HepG2 (cell line): Measurements from ENCODE around the gene SPTB. TPM values are rescaled to one million over a fixed set of nuclear protein-coding genes. Genes with fewer than 3 reads are reported as not detected.

Experiments used
- ATAC-seq: fragments of 200-7000 bp; cut with Tn5 transposase; 3 replicates; pipeline ENCODE4 v1.9.1; 2020; ENCODE audit warnings: mild to moderate bottlenecking, moderate library complexity
- BruUV-seq: library from RNA; stranded (reverse); fragments of 400-500 nt; replicated peaks from 2 replicates; lab custom pipeline; 2021; lab: Mats Ljungman, UMichigan
- CTCF ChIA-PET: fragments of 300-600 bp; formaldehyde crosslinking; extraction: SDS; loops from one replicate; lab custom pipeline; 2021; ENCODE audit warnings: low total read pairs, inconsistent platforms, low intra/inter-chr PET ratio; lab: Yijun Ruan, JAX
- POLR2A ChIA-PET: fragments of 350-600 bp; sonication (Branson Sonifier 250); formaldehyde crosslinking; loops from one replicate; lab custom pipeline; 2020; ENCODE audit warnings: antibody characterized with exemption, inconsistent platforms; lab: Yijun Ruan, JAX
- DNase-seq: peaks from one replicate; pipeline ENCODE4 v3.0.0-alpha.2; 2015; ENCODE audit warnings: low spot score
- FAIRE-seq: peaks from 3 replicates; lab custom pipeline; 2011; peaks lifted over from hg19 to GRCh38; lab: Jason Lieb, UNC
- H2AFZ ChIP-seq: one replicate; pipeline ENCODE4 v1.6.1; 2011; ENCODE audit warnings: low read length, inconsistent platforms
- H3K27ac ChIP-seq: fragments of 300-600 bp; 3 replicates; pipeline ENCODE4 v1.8.0; 2011; ENCODE audit warnings: mixed run types, mild to moderate bottlenecking, mixed read lengths, low read length, inconsistent platforms; ENCODE audit not compliant: insufficient read depth; ENCODE audit errors: extremely low read length
- H3K27me3 ChIP-seq, 2 experiments: fragments of 200-600 bp in 1 of 2; 2 replicates in 1 of 2; 3 replicates in 1 of 2; pipeline versions ENCODE4 v1.6.0 to v1.8.0; 2011; ENCODE audit warnings: low read length in 2 of 2, mild to moderate bottlenecking in 2 of 2, moderate library complexity in 2 of 2, inconsistent platforms in 1 of 2; ENCODE audit not compliant: insufficient read depth in 2 of 2, control insufficient read depth in 1 of 2
- H3K36me3 ChIP-seq, 2 experiments: fragments of 200-600 bp in 1 of 2; replicated peaks in 1 of 2; 2 replicates in 1 of 2; 3 replicates in 1 of 2; pipeline versions ENCODE4 v1.5.1 to v1.8.0; 2011; ENCODE audit warnings: low read length in 2 of 2, inconsistent platforms in 1 of 2; ENCODE audit not compliant: insufficient read depth in 2 of 2, control insufficient read depth in 1 of 2
- H3K4me1 ChIP-seq: 2 replicates; pipeline ENCODE4 v1.5.1; 2012; ENCODE audit warnings: low read length, inconsistent platforms; ENCODE audit not compliant: insufficient read depth
- H3K4me2 ChIP-seq: 2 replicates; pipeline ENCODE4 v1.6.0; 2011; ENCODE audit warnings: low read depth, low read length, inconsistent platforms
- H3K4me3 ChIP-seq, 3 experiments: fragments of 200-600 bp in 1 of 3; sonication (generic), shearing (Covaris generic) in 1 of 3; replicated peaks in 1 of 3; 2 replicates each; pipeline ENCODE4 v1.5.1; 2011 to 2016; ENCODE audit warnings: low read length in 3 of 3, inconsistent platforms in 2 of 3, low read depth in 2 of 3, mild to moderate bottlenecking in 2 of 3, control low read depth in 1 of 3, mixed read lengths in 1 of 3; ENCODE audit not compliant: insufficient read depth in 1 of 3
- H3K79me2 ChIP-seq: one replicate; pipeline ENCODE4 v1.6.1; 2011; ENCODE audit warnings: low read length, inconsistent platforms; ENCODE audit not compliant: insufficient read depth
- H3K9ac ChIP-seq: 2 replicates; pipeline ENCODE4 v1.6.0; 2011; ENCODE audit warnings: mild to moderate bottlenecking, low read depth, low read length, inconsistent platforms; ENCODE audit not compliant: insufficient read depth
- H3K9me3 ChIP-seq: 2 replicates; pipeline ENCODE4 v1.5.1; 2012; ENCODE audit warnings: mild to moderate bottlenecking, low read length
- H4K20me1 ChIP-seq: 2 replicates; pipeline ENCODE4 v1.6.0; 2011; ENCODE audit warnings: inconsistent platforms, mild to moderate bottlenecking, low read length, moderate library complexity; ENCODE audit not compliant: insufficient read depth
- ATF7 ChIP-seq, 2 experiments: fragments of 450-650 bp in 1 of 2; sonication (generic) in 1 of 2; formaldehyde crosslinking in 1 of 2; IDR thresholded peaks; 2 replicates each; pipeline versions ENCODE4 v1.4.0 to v1.6.1; 2016 to 2020; ENCODE audit warnings: antibody characterized with exemption in 1 of 2, mild to moderate bottlenecking in 1 of 2, missing genetic modification reagents in 1 of 2
- PHB2 ChIP-seq: fragments of 450-650 bp; IDR thresholded peaks from 2 replicates; pipeline ENCODE4 v1.6.1; 2018; ENCODE audit not compliant: partially characterized antibody
- ZSCAN20 ChIP-seq: sonication (generic); formaldehyde crosslinking; IDR thresholded peaks from 2 replicates; pipeline ENCODE4 v1.4.0; 2020; ENCODE audit warnings: missing genetic modification reagents, mild to moderate bottlenecking, borderline replicate concordance
- WGBS: methylation state at CpG from one replicate; pipeline ENCODE4 v1.1.6; 2017; ENCODE audit warnings: low lambda C conversion rate; 5-methylcytosine and 5-hydroxymethylcytosine counted together
- in situ Hi-C: cut with HindIII; loops from 2 replicates; pipeline ENCODE4 v1.10.0; 2017; ENCODE audit warnings: low pct_unique_long_range_greater_than_20kb; ENCODE audit not compliant: extremely low pct_ligation_motif_present
- intact Hi-C: fragments of 100-400 bp; cut with micrococcal nuclease; formaldehyde crosslinking; loops from one replicate; pipeline ENCODE4 v1.10.0; 2022; ENCODE audit not compliant: unreplicated experiment
- polyA plus RNA-seq, 8 experiments: library from polyadenylated mRNA; depleted of rRNA in 3 of 8; stranded (reverse) in 7 of 8; unstranded in 1 of 8; fragments of >200 nt; fragmentation: Illumina TruSeq in 4 of 8; extraction: Trizol in 4 of 8; gene quantifications; 2 replicates each; pipeline versions ENCODE4 v1.2.1 to v1.2.3, GENCODE V29; 2011 to 2016; ENCODE audit warnings: low read depth in 4 of 8, missing spikeins in 1 of 8, mixed read lengths in 1 of 8; ENCODE audit not compliant: insufficient read depth in 1 of 8
- total RNA-seq, 5 experiments: library from RNA; depleted of rRNA; stranded (reverse); fragments of >200 nt; fragmentation: Illumina TruSeq; extraction: Trizol; gene quantifications; 2 replicates each; pipeline ENCODE4 v1.2.3, GENCODE V29; 2016; ENCODE audit warnings: low read depth in 1 of 5

The SPTB gene
- total and polyA plus RNA-seq, 2 of the 13 experiments (the other 11 are each of a cell fraction or from before 2014, with no cell fraction given) = 0.01 to 0.02 TPM

DNA sequence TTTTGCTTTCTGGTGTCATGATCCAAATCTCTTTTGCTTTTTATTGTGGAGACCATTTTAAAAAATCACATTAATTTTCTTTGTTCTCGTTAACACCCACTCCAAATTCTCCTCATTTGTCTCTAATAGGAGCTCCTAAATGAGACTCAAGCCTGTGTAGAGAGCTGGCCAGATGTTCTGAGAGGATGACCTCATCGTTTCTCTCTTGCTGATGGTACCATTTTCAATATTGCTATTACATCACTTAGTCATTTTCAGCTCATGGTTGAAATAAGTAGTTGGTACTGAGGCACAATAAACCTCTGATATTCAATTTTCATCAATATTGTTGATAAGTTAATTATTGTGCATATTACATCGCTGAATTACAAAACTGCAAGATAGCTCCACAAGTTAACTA is 31.5 kb downstream of the SPTB start:
- Histone ChIP-seq H3K36me3 (no peaks in the 10 kb centered on the region), H3K79me2 (no peaks in the 10 kb centered on the region), H3K9ac (no peak overlapping the region), H4K20me1 (no peaks in the 10 kb centered on the region), H3K4me3 (no peak overlapping the region), H3K4me1 (no peaks in the 10 kb centered on the region), H3K27me3 (peaks cover 7 to 40% of the 10 kb centered on the region in 2 experiments), H3K4me2 (no peak overlapping the region), H2AFZ (no peak overlapping the region), H3K9me3 (no peaks in the 10 kb centered on the region), H3K27ac (no peak overlapping the region)
- ATAC-seq (no peak), FAIRE-seq (no peak), DNase-seq (no peak)
- POLR2A ChIA-PET = no interaction called here
- intact Hi-C loops = no loop called here
- CTCF ChIA-PET = no interaction called here
- no TSS peak for BruUV-seq
- peak; percentile 76 for TF ChIP-seq ATF7 (IDR thresholded peaks at IDR 0.05)
- TF ChIP-seq ATF7 (CRISPR knock-in tag; IDR thresholded peaks at IDR 0.05) = no peak
- no peak for TF ChIP-seq ZSCAN20 (CRISPR knock-in tag)
- WGBS = 3% methylated on average over 3 of the region's 3 CpGs
- in situ Hi-C loops = no loop called here

DNA sequence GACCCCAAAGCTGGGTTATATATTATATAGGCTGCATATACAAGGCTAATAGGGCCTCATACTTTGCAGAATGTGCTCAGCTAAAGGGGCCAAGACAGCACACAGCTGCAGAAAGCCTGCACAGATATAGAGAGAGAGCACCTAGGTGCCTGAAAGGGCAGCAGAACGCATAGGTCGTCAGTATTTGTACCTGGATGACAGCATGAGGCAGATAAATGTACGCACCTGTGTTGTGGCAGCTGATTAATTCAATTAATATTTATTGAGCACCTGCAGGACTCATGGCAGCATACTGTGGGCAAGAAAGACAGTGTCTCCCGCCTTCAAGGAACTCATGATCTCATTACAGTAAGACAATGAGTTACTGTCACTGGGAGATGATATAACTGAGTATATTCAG is 33.4 kb downstream of the SPTB start:
- ATAC-seq (no peak), DNase-seq (no peak), FAIRE-seq (no peak)
- WGBS = 2% methylated on average over 4 of the region's 4 CpGs
- Histone ChIP-seq H2AFZ (no peak overlapping the region), H3K9ac (no peak overlapping the region), H3K4me1 (no peaks in the 10 kb centered on the region), H3K27ac (no peak overlapping the region), H3K27me3 (peaks cover 7 to 38% of the 10 kb centered on the region in 2 experiments), H3K79me2 (no peaks in the 10 kb centered on the region), H4K20me1 (no peaks in the 10 kb centered on the region), H3K36me3 (no peaks in the 10 kb centered on the region), H3K4me3 (no peak overlapping the region), H3K9me3 (no peaks in the 10 kb centered on the region), H3K4me2 (no peak overlapping the region)
- TF ChIP-seq PHB2 = no peak
- no TSS peak for BruUV-seq
- in situ Hi-C loops = no loop called here
- CTCF ChIA-PET = no interaction called here
- POLR2A ChIA-PET = no interaction called here
- intact Hi-C loops = no loop called here
